Measurements from ENCODE around the gene MCTP1. TPM values are rescaled to one million over a fixed set of nuclear protein-coding genes. Genes with fewer than 3 reads are reported as not detected.

Gene MCTP1
- total and polyA plus RNA-seq, 2 of the 13 experiments (the other 11 are each of a cell fraction or from before 2014, with no cell fraction given), result 0.15 to 0.48 TPM

DNA sequence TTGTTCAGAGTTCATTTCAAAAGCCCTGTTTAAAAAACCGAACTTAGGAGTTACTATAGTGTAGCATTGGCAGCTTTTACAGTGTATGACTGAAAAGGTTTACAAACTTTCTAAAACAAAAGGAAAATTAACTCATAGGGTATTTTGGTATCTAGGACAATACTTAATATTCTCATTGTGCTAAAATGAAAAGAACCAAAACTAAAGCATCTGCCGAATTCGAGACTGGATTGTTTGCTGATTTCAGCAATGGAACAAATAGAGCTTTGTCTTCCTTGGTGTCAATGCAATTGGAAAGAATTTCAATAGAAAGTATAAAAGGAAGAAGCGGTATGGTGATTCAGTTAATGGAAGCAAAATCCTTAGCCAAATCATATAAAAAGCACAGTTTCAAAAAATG is 412.4 kb downstream of the MCTP1 start:
- Histone ChIP-seq H3K9me3 (ENCODE audit: low read length) (no peaks in the 10 kb centered on the region), H3K4me1 (ENCODE audit: insufficient read depth, low read length) (no peaks in the 10 kb centered on the region), H3K36me3 (replicated peaks in 1 of 2; ENCODE audit: control insufficient read depth in 1 of 2, insufficient read depth in 2 of 2, low read length in 2 of 2) (no peaks in the 10 kb centered on the region), H2AFZ (ENCODE audit: low read length) (no peak overlapping the region), H3K79me2 (ENCODE audit: insufficient read depth, low read length) (no peaks in the 10 kb centered on the region), H4K20me1 (ENCODE audit: insufficient read depth, low read length) (no peaks in the 10 kb centered on the region), H3K27ac (ENCODE audit: extremely low read length, insufficient read depth, low read length) (no peak overlapping the region), H3K27me3 (ENCODE audit: control insufficient read depth in 1 of 2, insufficient read depth in 2 of 2, low read length in 2 of 2) (no peaks in the 10 kb centered on the region), H3K4me3 (replicated peaks in 1 of 3; ENCODE audit: insufficient read depth in 1 of 3, low read depth in 2 of 3, low read length in 3 of 3) (no peak overlapping the region), H3K4me2 (ENCODE audit: low read depth, low read length) (no peak overlapping the region), H3K9ac (ENCODE audit: insufficient read depth, low read depth, low read length) (no peak overlapping the region)
- in situ Hi-C loops (cut with HindIII; ENCODE audit: extremely low pct_ligation_motif_present, low pct_unique_long_range_greater_than_20kb), result no loop called here
- ChIA-PET CTCF (ENCODE audit: low intra/inter-chr PET ratio, low total read pairs) (no interaction called here), POLR2A (no interaction called here)
- DNase-seq (ENCODE audit: low spot score) (no peak), FAIRE-seq (no peak), ATAC-seq (no peak)
- TF ChIP-seq KAT7 (CRISPR knock-in tag; IDR thresholded peaks at IDR 0.05; ENCODE audit: borderline replicate concordance) (no peak), MAX (IDR thresholded peaks at IDR 0.05) (no peak)
- intact Hi-C loops (cut with micrococcal nuclease; ENCODE audit: unreplicated experiment), result no loop called here
- 25% methylated on average over 4 of the region's 4 CpGs for WGBS (ENCODE audit: low lambda C conversion rate)
- no TSS peak for BruUV-seq (replicated peaks)

DNA sequence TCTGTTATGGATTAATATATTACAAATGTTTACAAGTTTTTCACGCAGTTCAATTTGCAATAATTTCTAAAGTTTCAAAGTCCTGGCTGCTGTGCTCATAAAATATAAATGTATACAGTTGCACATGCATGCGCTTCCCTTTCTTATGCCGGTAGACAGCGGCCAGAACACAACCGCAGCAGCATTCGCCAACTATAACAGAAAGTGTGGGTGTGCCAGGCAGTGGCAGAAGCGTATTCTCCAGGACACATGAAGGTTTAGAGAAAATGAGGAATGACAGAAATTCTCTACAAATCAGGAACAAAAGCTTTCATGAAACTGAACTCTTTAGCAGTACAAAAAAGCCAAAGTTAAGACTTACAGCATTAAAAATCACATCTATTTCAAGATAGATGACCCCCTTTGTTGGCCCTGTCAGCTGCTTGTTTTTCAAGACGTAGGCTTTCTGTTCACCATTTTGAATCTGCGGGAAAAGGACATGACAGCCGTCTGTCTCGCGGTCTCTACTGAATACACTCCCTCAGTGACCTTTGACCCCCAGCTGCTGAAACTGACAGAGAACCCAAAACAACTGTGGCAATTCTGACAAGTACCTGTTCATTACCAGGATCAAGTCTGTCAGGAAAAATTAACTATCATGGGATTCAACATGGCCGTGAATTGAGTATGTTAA is 414.2 kb downstream of the MCTP1 start:
- H3K4me1 ChIP-seq (ENCODE audit: insufficient read depth, low read length), result no peaks in the 10 kb centered on the region
- no peak overlapping the region for H3K27ac ChIP-seq (ENCODE audit: extremely low read length, insufficient read depth, low read length)
- H3K9me3 ChIP-seq (ENCODE audit: low read length), result no peaks in the 10 kb centered on the region
- intact Hi-C loops (cut with micrococcal nuclease; ENCODE audit: unreplicated experiment), result no loop called here
- H3K79me2 ChIP-seq (ENCODE audit: insufficient read depth, low read length), result no peaks in the 10 kb centered on the region
- H4K20me1 ChIP-seq (ENCODE audit: insufficient read depth, low read length), result no peaks in the 10 kb centered on the region
- no peak overlapping the region for H2AFZ ChIP-seq (ENCODE audit: low read length)
- no peaks in the 10 kb centered on the region for H3K27me3 ChIP-seq (ENCODE audit: control insufficient read depth in 1 of 2, insufficient read depth in 2 of 2, low read length in 2 of 2)
- in situ Hi-C loops (cut with HindIII; ENCODE audit: extremely low pct_ligation_motif_present, low pct_unique_long_range_greater_than_20kb), result no loop called here
- no TSS peak for BruUV-seq (replicated peaks)
- 58% methylated on average over 13 of the region's 13 CpGs for WGBS (ENCODE audit: low lambda C conversion rate)
- FAIRE-seq (no peak), DNase-seq (ENCODE audit: low spot score) (peak; percentile 6), ATAC-seq (no peak)
- no peak overlapping the region for H3K4me3 ChIP-seq (replicated peaks in 1 of 3; ENCODE audit: insufficient read depth in 1 of 3, low read depth in 2 of 3, low read length in 3 of 3)
- H3K36me3 ChIP-seq (replicated peaks in 1 of 2; ENCODE audit: control insufficient read depth in 1 of 2, insufficient read depth in 2 of 2, low read length in 2 of 2), result no peaks in the 10 kb centered on the region
- CTCF ChIA-PET (ENCODE audit: low intra/inter-chr PET ratio, low total read pairs), result no interaction called here
- no peak overlapping the region for H3K9ac ChIP-seq (ENCODE audit: insufficient read depth, low read depth, low read length)
- POLR2A ChIA-PET, result no interaction called here
- H3K4me2 ChIP-seq (ENCODE audit: low read depth, low read length), result no peak overlapping the region
- TF ChIP-seq HNRNPK (IDR thresholded peaks at IDR 0.05; ENCODE audit: low read depth, low read length, poor library complexity, severe bottlenecking) (no peak), GTF2F1 (IDR thresholded peaks at IDR 0.05; ENCODE audit: low read length) (no peak), MEIS1 (CRISPR knock-in tag; IDR thresholded peaks at IDR 0.05; ENCODE audit: borderline replicate concordance) (no peak), ZNF496 (CRISPR knock-in tag; IDR thresholded peaks at IDR 0.05; ENCODE audit: insufficient replicate concordance) (no peak), RBAK (CRISPR knock-in tag; IDR thresholded peaks at IDR 0.05) (no peak)
- TF ChIP-seq, protein P1, sequence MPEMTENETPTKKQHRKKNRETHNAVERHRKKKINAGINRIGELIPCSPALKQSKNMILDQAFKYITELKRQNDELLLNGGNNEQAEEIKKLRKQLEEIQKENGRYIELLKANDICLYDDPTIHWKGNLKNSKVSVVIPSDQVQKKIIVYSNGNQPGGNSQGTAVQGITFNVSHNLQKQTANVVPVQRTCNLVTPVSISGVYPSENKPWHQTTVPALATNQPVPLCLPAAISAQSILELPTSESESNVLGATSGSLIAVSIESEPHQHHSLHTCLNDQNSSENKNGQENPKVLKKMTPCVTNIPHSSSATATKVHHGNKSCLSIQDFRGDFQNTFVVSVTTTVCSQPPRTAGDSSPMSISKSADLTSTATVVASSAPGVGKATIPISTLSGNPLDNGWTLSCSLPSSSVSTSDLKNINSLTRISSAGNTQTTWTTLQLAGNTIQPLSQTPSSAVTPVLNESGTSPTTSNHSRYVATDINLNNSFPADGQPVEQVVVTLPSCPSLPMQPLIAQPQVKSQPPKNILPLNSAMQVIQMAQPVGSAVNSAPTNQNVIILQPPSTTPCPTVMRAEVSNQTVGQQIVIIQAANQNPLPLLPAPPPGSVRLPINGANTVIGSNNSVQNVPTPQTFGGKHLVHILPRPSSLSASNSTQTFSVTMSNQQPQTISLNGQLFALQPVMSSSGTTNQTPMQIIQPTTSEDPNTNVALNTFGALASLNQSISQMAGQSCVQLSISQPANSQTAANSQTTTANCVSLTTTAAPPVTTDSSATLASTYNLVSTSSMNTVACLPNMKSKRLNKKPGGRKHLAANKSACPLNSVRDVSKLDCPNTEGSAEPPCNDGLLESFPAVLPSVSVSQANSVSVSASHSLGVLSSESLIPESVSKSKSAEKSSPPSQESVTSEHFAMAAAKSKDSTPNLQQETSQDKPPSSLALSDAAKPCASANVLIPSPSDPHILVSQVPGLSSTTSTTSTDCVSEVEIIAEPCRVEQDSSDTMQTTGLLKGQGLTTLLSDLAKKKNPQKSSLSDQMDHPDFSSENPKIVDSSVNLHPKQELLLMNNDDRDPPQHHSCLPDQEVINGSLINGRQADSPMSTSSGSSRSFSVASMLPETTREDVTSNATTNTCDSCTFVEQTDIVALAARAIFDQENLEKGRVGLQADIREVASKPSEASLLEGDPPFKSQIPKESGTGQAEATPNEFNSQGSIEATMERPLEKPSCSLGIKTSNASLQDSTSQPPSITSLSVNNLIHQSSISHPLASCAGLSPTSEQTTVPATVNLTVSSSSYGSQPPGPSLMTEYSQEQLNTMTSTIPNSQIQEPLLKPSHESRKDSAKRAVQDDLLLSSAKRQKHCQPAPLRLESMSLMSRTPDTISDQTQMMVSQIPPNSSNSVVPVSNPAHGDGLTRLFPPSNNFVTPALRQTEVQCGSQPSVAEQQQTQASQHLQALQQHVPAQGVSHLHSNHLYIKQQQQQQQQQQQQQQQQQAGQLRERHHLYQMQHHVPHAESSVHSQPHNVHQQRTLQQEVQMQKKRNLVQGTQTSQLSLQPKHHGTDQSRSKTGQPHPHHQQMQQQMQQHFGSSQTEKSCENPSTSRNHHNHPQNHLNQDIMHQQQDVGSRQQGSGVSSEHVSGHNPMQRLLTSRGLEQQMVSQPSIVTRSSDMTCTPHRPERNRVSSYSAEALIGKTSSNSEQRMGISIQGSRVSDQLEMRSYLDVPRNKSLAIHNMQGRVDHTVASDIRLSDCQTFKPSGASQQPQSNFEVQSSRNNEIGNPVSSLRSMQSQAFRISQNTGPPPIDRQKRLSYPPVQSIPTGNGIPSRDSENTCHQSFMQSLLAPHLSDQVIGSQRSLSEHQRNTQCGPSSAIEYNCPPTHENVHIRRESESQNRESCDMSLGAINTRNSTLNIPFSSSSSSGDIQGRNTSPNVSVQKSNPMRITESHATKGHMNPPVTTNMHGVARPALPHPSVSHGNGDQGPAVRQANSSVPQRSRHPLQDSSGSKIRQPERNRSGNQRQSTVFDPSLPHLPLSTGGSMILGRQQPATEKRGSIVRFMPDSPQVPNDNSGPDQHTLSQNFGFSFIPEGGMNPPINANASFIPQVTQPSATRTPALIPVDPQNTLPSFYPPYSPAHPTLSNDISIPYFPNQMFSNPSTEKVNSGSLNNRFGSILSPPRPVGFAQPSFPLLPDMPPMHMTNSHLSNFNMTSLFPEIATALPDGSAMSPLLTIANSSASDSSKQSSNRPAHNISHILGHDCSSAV (CRISPR knock-in tag; IDR thresholded peaks at IDR 0.05; ENCODE audit: borderline replicate concordance), result no peak
